ENCODE measurements around the gene SH3BP2. TPM values are rescaled to one million over a fixed set of nuclear protein-coding genes. Genes with fewer than 3 reads are reported as not detected.
A peak's percentile ranks its signal among the peaks of the same experiment; 100 is the strongest.

The SH3BP2 gene
- total RNA-seq, 2 donors from 2014 or later, result 29.0 to 33.5 TPM

DNA sequence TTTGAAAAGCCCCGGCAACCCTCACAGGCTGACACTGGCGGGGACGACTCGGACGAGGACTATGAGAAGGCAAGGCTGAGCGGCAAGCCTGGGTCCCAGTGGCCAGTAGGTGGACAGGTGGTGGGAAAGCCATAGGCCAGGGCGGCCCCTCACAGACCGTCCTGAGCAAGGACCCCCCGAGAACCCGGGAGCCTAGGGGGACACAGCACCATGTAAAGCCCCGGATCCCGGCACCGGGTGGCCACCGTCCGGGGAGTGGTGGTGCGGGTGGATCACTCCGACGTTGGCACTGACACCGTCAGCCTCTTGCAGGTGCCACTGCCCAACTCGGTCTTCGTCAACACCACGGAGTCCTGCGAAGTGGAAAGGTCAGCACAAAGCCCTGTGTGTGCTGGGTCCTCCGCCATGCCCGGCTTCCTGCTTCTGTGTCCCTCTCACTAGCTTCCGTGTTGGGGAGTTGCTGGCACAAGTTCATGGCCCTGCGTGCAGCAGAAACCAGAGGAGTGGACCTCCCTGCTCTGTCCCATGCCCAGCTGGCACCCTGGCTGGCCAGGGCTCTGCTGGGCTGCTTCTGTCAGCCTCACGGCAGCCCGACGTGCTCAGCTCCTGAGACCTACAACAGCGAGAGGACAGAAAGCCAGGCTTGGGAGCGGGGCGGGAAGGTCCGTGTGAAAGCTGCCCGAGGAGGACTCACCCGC lies 38.9 kb downstream of the SH3BP2 start:
- Histone ChIP-seq H3K4me1 (no peaks in the 10 kb centered on the region), H3K27me3 (no peaks in the 10 kb centered on the region), H3K36me3 (replicated peaks in 1 of 2; ENCODE audit: insufficient read depth in 1 of 2, low read depth in 2 of 2) (peaks cover 0 to 37% of the 10 kb centered on the region in 2 donors), H3K9me3 (no peaks in the 10 kb centered on the region), H3K4me3 (no peak overlapping the region), H3K27ac (no peak overlapping the region)
- DNase-seq (peak in 3 of 4 donors; percentile 5 to 11 (median 9)), ATAC-seq (no peak)
- TF ChIP-seq, protein P1, sequence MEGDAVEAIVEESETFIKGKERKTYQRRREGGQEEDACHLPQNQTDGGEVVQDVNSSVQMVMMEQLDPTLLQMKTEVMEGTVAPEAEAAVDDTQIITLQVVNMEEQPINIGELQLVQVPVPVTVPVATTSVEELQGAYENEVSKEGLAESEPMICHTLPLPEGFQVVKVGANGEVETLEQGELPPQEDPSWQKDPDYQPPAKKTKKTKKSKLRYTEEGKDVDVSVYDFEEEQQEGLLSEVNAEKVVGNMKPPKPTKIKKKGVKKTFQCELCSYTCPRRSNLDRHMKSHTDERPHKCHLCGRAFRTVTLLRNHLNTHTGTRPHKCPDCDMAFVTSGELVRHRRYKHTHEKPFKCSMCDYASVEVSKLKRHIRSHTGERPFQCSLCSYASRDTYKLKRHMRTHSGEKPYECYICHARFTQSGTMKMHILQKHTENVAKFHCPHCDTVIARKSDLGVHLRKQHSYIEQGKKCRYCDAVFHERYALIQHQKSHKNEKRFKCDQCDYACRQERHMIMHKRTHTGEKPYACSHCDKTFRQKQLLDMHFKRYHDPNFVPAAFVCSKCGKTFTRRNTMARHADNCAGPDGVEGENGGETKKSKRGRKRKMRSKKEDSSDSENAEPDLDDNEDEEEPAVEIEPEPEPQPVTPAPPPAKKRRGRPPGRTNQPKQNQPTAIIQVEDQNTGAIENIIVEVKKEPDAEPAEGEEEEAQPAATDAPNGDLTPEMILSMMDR (IDR thresholded peaks at IDR 0.05), result no peak
- TF ChIP-seq POLR2A (IDR thresholded peaks at IDR 0.05), result no peak
- intact Hi-C loops (cut with DNase I), result no loop called here
- WGBS, 2 donors, result 94 to 98% methylated on average over 11 to 27 of the region's 36 CpGs

DNA sequence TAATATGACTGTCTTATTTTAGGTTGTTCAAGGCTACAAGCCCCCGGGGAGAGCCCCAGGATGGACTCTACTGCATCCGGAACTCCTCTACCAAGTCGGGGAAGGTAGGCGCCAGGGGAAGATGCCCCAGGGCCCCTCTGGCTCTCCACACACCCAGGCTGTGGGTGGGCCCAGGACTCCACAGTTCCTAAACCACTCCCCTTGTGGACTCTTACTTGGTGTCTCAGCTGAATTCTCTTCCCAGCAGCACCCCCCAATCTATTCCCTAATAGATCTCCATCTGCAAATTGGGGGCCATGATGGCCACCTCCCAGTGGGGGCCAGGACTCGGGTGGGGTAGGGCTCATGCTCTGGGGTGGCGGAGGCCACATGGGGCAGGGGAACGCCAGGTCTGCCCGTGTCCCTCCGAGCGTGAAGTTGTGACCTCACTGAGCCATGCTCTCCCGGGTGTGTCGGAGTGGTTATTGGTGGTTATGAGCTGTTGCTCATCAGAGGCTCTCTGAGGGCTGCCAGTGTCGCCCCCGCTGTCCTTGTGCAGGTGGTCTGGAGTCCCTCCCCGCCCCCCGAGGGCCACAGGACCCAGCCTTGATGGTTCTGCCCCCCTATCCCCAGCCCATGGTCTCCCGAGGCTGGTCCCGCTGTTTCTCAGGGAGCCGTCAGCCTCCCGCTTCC lies 39.6 kb downstream of the SH3BP2 start:
- ATAC-seq (no peak), DNase-seq (peak in 3 of 4 donors; percentile 2 to 8 (median 7))
- Histone ChIP-seq H3K27ac (no peak overlapping the region), H3K36me3 (replicated peaks in 1 of 2; ENCODE audit: insufficient read depth in 1 of 2, low read depth in 2 of 2) (peaks cover 0 to 32% of the 10 kb centered on the region in 2 donors), H3K9me3 (no peaks in the 10 kb centered on the region), H3K4me1 (no peaks in the 10 kb centered on the region), H3K27me3 (no peaks in the 10 kb centered on the region), H3K4me3 (no peak overlapping the region)
- TF ChIP-seq, protein P1 (IDR thresholded peaks at IDR 0.05), result no peak
- TF ChIP-seq POLR2A (IDR thresholded peaks at IDR 0.05), result no peak
- 92% methylated on average over 14 to 18 of the region's 20 CpGs for WGBS, 2 donors
- intact Hi-C loops (cut with DNase I), result no loop called here

DNA sequence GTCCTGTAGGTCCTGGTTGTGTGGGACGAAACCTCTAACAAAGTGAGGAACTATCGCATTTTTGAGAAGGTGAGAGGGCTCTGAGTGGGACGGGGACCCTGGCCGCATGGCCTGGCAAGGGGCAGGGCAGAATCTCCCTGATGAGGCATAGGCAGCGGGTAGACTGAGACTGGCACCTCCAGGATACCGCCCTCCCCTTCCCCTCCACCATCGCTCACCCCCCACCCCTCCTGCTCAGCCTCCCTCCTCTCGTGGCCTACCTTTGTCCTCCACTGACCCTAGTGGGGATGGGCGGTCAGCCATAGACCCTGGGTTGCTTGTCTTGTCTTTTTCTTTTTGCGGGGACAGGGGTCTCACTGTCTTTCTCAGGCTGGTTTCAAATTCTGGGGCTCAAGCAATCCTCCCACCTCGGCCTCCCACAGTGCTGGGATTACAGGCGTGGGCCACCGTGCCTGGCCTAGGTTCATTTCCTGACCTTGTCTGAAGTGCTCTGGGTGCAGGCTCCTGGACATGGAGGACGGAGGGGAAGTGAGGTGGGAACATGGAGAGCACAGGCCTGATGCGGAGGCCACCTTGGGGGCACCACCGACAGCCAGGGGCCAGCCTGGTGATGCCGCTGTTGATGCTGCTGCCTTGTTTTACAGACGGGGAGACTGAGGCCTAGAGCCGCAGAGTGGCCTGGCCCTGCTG lies 40.2 kb downstream of the SH3BP2 start:
- Histone ChIP-seq H3K9me3 (no peaks in the 10 kb centered on the region), H3K27me3 (no peaks in the 10 kb centered on the region), H3K4me1 (peaks cover 4% of the 10 kb centered on the region), H3K4me3 (no peak overlapping the region), H3K36me3 (replicated peaks in 1 of 2; ENCODE audit: insufficient read depth in 1 of 2, low read depth in 2 of 2) (peaks cover 0 to 32% of the 10 kb centered on the region in 2 donors), H3K27ac (no peak overlapping the region)
- peak in 3 of 4 donors; percentile 3 to 7 (median 5) for DNase-seq
- TF ChIP-seq POLR2A (IDR thresholded peaks at IDR 0.05), result no peak
- TF ChIP-seq, protein P1 (IDR thresholded peaks at IDR 0.05), result no peak
- 93 to 96% methylated on average over 15 to 19 of the region's 19 CpGs for WGBS, 2 donors
- intact Hi-C loops (cut with DNase I), result no loop called here
- no peak for ATAC-seq

DNA sequence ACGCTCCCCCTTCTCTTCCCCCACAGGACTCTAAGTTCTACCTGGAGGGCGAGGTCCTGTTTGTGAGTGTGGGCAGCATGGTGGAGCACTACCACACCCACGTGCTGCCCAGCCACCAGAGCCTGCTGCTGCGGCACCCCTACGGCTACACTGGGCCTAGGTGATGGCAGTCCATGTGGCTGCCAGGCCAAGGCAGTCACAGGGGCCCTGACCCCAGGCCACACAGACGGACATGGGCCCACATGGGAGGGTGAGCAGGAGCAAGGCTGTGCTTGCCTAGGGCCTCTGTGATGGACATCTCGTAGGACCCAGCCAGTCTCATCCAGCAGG lies 40.8 kb downstream of the SH3BP2 start:
- Histone ChIP-seq H3K9me3 (no peaks in the 10 kb centered on the region), H3K4me1 (peaks cover 4% of the 10 kb centered on the region), H3K27ac (no peak overlapping the region), H3K4me3 (no peak overlapping the region), H3K36me3 (replicated peaks in 1 of 2; ENCODE audit: insufficient read depth in 1 of 2, low read depth in 2 of 2) (peaks cover 0 to 30% of the 10 kb centered on the region in 2 donors), H3K27me3 (no peaks in the 10 kb centered on the region)
- intact Hi-C loops (cut with DNase I), result no loop called here
- WGBS, 2 donors, result 94 to 96% methylated on average over 5 to 7 of the region's 7 CpGs
- ATAC-seq (no peak), DNase-seq (peak in 1 of 4 donors; percentile 4)
- no peak for TF ChIP-seq POLR2A (IDR thresholded peaks at IDR 0.05)
- TF ChIP-seq, protein P1 (IDR thresholded peaks at IDR 0.05), result no peak

All from body of pancreas (tissue), 4 donors.